ENCODE results near the gene SLC35G4. TPM values are rescaled to one million over a fixed set of nuclear protein-coding genes. Genes with fewer than 3 reads are reported as not detected.
"Not testable (repeated sequence)": the region's sequence is repeated elsewhere in the genome, so short reads cannot be mapped to it uniquely, and the experiment has no call there.

Gene SLC35G4
- total RNA-seq = not detected

DNA sequence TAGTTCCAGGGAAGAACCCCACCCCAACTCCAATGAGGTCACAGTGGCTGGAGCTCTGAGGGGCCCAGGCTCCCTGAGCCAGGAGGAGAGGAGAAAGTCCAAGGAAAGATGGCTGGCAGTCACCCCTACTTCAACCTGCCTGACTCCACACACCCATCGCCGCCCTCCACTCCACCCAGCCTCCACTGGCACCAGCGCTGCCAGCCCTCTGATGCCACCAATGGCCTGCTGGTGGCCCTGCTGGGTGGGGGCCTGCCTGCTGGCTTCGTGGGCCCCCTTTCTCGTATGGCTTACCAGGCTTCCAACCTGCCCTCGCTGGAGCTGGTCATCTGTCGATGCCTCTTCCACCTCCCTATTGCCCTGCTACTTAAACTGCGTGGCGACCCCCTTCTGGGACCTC, at the start of gene SLC35G4:
Gene SLC35G4, plus strand, starts transcription at position 109 of the 400 bp plus-strand sequence. Its CDS starts 0 bp downstream, at position 109.
- not testable (repeated sequence) for DNase-seq (ENCODE audit: low spot score); ATAC-seq (ENCODE audit: low FRiP score)

GRCh38 chr18:11561293-11561692, 48.1 kb upstream of the SLC35G4 start:
- DNase-seq (ENCODE audit: low spot score) (no peak), ATAC-seq (ENCODE audit: low FRiP score) (no peak)
- no peak for TF ChIP-seq CTCF (IDR thresholded peaks at IDR 0.05)

DNA sequence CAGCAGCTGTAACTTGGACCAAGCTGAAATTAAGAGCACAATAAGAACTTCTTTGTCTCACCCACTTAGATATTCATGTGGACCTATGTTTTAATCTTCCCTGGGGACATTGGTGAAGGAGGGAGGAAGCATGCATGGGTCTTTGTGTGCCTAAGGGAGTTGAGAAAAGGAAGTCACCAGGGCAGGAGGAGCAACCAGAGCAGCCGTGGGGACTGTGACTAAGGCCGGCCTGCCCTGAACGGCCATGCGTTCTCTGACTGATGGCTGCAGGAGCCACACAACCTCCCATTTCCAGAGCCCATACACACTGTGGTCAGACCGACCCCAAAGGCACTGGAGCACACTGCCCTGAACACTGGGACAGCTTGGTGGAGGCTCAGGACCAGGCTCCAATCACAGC, 43.7 kb upstream of the SLC35G4 start:
- TF ChIP-seq CTCF (IDR thresholded peaks at IDR 0.05) = no peak
- ATAC-seq (ENCODE audit: low FRiP score) (no peak), DNase-seq (ENCODE audit: low spot score) (no peak)

DNA sequence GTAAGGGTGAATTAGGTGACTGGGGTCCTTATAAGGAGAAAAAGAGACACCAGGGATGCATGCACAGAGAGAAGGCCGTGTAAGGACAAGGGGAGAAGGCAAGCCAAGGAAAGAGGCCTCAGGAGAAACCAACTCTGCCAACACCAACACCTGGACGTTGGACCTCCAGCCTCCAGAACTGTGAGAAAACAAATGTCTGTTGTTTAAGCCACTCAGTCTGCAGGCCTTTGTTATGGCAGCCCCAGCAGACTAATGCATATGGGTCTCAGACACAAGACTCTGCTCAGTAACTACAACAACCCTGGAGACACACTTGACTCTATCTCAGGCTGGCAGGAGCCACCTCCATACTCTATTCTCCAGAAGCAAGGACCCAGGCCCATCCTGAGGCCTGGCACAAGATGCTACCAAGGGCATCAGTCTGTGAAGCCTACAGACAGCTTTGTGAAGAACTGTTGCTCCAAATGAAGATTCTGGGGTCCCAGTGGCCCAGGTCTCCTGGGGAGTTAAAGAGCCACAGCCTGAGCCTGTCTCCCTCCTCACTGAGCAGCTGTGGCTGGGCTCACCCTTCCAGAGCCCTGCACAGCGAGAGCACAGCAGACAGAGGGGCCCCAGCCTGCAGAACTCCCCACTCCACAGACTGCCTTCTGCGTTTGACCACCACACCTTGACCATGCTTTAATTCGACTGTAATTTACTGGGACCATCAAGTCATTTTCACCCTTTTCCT, 43.0 kb upstream of the SLC35G4 start:
- no peak for ATAC-seq (ENCODE audit: low FRiP score)
- no peak for DNase-seq (ENCODE audit: low spot score)
- TF ChIP-seq CTCF (IDR thresholded peaks at IDR 0.05) = no peak

- no peak for ATAC-seq (ENCODE audit: low FRiP score)
- DNase-seq (ENCODE audit: low spot score) = no peak
- no peak for TF ChIP-seq CTCF (IDR thresholded peaks at IDR 0.05)
These were observed 42.0 kb upstream of the SLC35G4 start for GRCh38 chr18:11567396-11567795.

GRCh38 chr18:11570073-11570588, 39.3 kb upstream of the SLC35G4 start:
- DNase-seq (ENCODE audit: low spot score) = no peak
- no peak for ATAC-seq (ENCODE audit: low FRiP score)
- no peak for TF ChIP-seq CTCF (IDR thresholded peaks at IDR 0.05)

GRCh38 chr18:11570769-11571412, 38.5 kb upstream of the SLC35G4 start:
- ATAC-seq (ENCODE audit: low FRiP score) = no peak
- DNase-seq (ENCODE audit: low spot score) = no peak
- no peak for TF ChIP-seq CTCF (IDR thresholded peaks at IDR 0.05)

All from omental fat pad (tissue), 4 donors.